HG03095 (cell line): ENCODE results near the gene NF1.
"Not testable (repeated sequence)": the region's sequence is repeated elsewhere in the genome, so short reads cannot be mapped to it uniquely, and the experiment has no call there.

Source experiments
- ATAC-seq: cut with Tn5 transposase; IDR thresholded peaks from one replicate; pipeline ENCODE4 v1.9.1; 2021; ENCODE audit warnings: moderate library complexity; ENCODE audit not compliant: unreplicated experiment

The NF1 gene

GRCh38 chr17:31321481-31321880, 226.7 kb downstream of the NF1 start, which contains the start of gene EVI2A:
Gene EVI2A, minus strand, starts transcription at chr17:31321622. Its CDS starts 2,609 bp downstream, at chr17:31319013.
- no peak for ATAC-seq

GRCh38 chr17:31321966-31322365, 227.2 kb downstream of the NF1 start:
- no peak for ATAC-seq

- ATAC-seq = no peak
Observed at GRCh38 chr17:31323551-31323950, 228.8 kb downstream of the NF1 start.

- ATAC-seq = no peak
Observed at GRCh38 chr17:31327534-31328159, 232.9 kb downstream of the NF1 start.

- no peak for ATAC-seq
Observed at GRCh38 chr17:31328160-31328535, 233.4 kb downstream of the NF1 start.

- no peak for ATAC-seq
Observed at GRCh38 chr17:31329221-31329620, 234.4 kb downstream of the NF1 start.

- ATAC-seq = no peak
Observed at GRCh38 chr17:31339906-31340661, 245.3 kb downstream of the NF1 start.

GRCh38 chr17:31345191-31345747, 250.5 kb downstream of the NF1 start:
- ATAC-seq = not testable (repeated sequence)

- no peak for ATAC-seq
Observed at GRCh38 chr17:31349454-31349853, 254.7 kb downstream of the NF1 start.

- no peak for ATAC-seq
Observed at GRCh38 chr17:31355935-31356334, 261.2 kb downstream of the NF1 start.

GRCh38 chr17:31357091-31357490, 262.3 kb downstream of the NF1 start:
- no peak for ATAC-seq

GRCh38 chr17:31357839-31358394, 263.1 kb downstream of the NF1 start:
- no peak for ATAC-seq

- no peak for ATAC-seq
Observed at GRCh38 chr17:31364012-31364411, 269.2 kb downstream of the NF1 start.

- ATAC-seq = no peak
Observed at GRCh38 chr17:31366088-31366487, 271.3 kb downstream of the NF1 start.

GRCh38 chr17:31369266-31369665, 274.5 kb downstream of the NF1 start:
- ATAC-seq = no peak

- ATAC-seq = no peak
Observed at GRCh38 chr17:31371511-31372097, 276.8 kb downstream of the NF1 start.

GRCh38 chr17:31373150-31374093, 278.6 kb downstream of the NF1 start:
- ATAC-seq = no peak

- ATAC-seq = no peak
Observed at GRCh38 chr17:31374094-31374447, 279.3 kb downstream of the NF1 start.

- ATAC-seq = no peak
Observed at GRCh38 chr17:31374503-31374902, 279.7 kb downstream of the NF1 start.

GRCh38 chr17:31378638-31379037, 283.9 kb downstream of the NF1 start:
- no peak for ATAC-seq
